Lower lobe of right lung (tissue), 2 donors: ENCODE data around the gene LRRC66. TPM values are rescaled to one million over a fixed set of nuclear protein-coding genes. Genes with fewer than 3 reads are reported as not detected.

Experiments
- ATAC-seq, 2 donors: fragments of 200-7000 bp; cut with Tn5 transposase; one replicate each; pipeline ENCODE4 v1.9.1; 2020 to 2022; ENCODE audit warnings: mild to moderate bottlenecking in 2 of 2, moderate library complexity in 2 of 2
- DNase-seq: peaks from one replicate; pipeline ENCODE4 v3.0.0-alpha.2; 2020
- H3K27ac ChIP-seq: fragments of 200-600 bp; one replicate; pipeline ENCODE4 v1.8.0; 2022
- H3K27me3 ChIP-seq: fragments of 200-600 bp; one replicate; pipeline ENCODE4 v1.8.0; 2022; ENCODE audit warnings: low read depth
- H3K36me3 ChIP-seq: fragments of 200-600 bp; one replicate; pipeline ENCODE4 v1.8.0; 2022; ENCODE audit warnings: mild to moderate bottlenecking
- H3K4me1 ChIP-seq: fragments of 200-600 bp; one replicate; pipeline ENCODE4 v1.8.0; 2022
- H3K4me3 ChIP-seq: fragments of 200-600 bp; one replicate; pipeline ENCODE4 v1.8.0; 2022; ENCODE audit warnings: mild to moderate bottlenecking
- H3K9me3 ChIP-seq: fragments of 200-600 bp; one replicate; pipeline ENCODE4 v1.8.0; 2022
- intact Hi-C: fragments of 100-400 bp; cut with DNase I; formaldehyde crosslinking; loops from one replicate; pipeline ENCODE4 v1.11.0; 2022
- total RNA-seq: library from RNA; stranded (reverse); fragmentation: NEBNext Ultra II Directional; extraction: Animal tissue kit (Norgen Biotek cat#: 25700); gene quantifications from one replicate; pipeline ENCODE4 v1.2.1, GENCODE V29; 2021
- TF ChIP-seq, protein P1 (sequence below): fragments of 200-600 bp; IDR thresholded peaks from one replicate; pipeline ENCODE4 v1.8.0; 2022; ENCODE audit warnings: antibody characterized with exemption, mild to moderate bottlenecking
- donor health status: DM: no; HTN: yes; CAD: no; lungs with severe emphysema.

Gene LRRC66
- total RNA-seq, 1 donor from 2014 or later = 0.21 TPM

- Histone ChIP-seq H3K36me3 (no peaks in the 10 kb centered on the region), H3K4me1 (no peaks in the 10 kb centered on the region), H3K27ac (no peak overlapping the region), H3K27me3 (no peaks in the 10 kb centered on the region), H3K9me3 (no peaks in the 10 kb centered on the region), H3K4me3 (no peak overlapping the region)
- DNase-seq = no peak
- TF ChIP-seq, protein P1, sequence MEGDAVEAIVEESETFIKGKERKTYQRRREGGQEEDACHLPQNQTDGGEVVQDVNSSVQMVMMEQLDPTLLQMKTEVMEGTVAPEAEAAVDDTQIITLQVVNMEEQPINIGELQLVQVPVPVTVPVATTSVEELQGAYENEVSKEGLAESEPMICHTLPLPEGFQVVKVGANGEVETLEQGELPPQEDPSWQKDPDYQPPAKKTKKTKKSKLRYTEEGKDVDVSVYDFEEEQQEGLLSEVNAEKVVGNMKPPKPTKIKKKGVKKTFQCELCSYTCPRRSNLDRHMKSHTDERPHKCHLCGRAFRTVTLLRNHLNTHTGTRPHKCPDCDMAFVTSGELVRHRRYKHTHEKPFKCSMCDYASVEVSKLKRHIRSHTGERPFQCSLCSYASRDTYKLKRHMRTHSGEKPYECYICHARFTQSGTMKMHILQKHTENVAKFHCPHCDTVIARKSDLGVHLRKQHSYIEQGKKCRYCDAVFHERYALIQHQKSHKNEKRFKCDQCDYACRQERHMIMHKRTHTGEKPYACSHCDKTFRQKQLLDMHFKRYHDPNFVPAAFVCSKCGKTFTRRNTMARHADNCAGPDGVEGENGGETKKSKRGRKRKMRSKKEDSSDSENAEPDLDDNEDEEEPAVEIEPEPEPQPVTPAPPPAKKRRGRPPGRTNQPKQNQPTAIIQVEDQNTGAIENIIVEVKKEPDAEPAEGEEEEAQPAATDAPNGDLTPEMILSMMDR = no peak
- intact Hi-C loops = no loop called here
- ATAC-seq = no peak
Observed at GRCh38 chr4:52012651-52013050, 7.5 kb downstream of the LRRC66 start.

GRCh38 chr4:52010986-52011385 is 9.2 kb downstream of the LRRC66 start:
- intact Hi-C loops = no loop called here
- no peak overlapping the region for H3K27ac ChIP-seq
- no peaks in the 10 kb centered on the region for H3K27me3 ChIP-seq
- DNase-seq (no peak), ATAC-seq (no peak)
- TF ChIP-seq, protein P1 = no peak
- no peaks in the 10 kb centered on the region for H3K4me1 ChIP-seq
- no peak overlapping the region for H3K4me3 ChIP-seq
- H3K9me3 ChIP-seq = no peaks in the 10 kb centered on the region
- no peaks in the 10 kb centered on the region for H3K36me3 ChIP-seq

DNA sequence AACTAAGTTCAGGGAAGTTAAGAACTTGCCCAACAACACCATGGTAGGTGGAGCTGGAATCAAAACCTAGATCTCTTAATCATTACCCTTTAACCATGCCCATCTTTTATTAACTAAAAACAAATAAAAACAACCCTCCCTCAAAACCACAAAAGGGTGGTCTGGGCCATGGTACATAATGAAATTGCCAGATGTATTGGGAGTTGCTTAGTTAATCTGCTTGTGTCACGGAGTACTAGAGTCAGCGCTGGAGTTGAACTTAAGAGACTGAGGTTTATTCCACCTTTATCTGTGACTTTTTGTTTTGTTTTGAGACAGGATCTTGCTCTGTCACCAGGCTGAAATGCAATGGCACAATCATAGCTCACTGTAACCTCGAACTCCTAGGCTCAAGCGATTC is 13.3 kb downstream of the LRRC66 start:
- H3K36me3 ChIP-seq = no peaks in the 10 kb centered on the region
- DNase-seq (no peak), ATAC-seq (no peak)
- H3K27ac ChIP-seq = no peak overlapping the region
- no peak overlapping the region for H3K4me3 ChIP-seq
- H3K4me1 ChIP-seq = no peaks in the 10 kb centered on the region
- no peaks in the 10 kb centered on the region for H3K27me3 ChIP-seq
- intact Hi-C loops = no loop called here
- TF ChIP-seq, protein P1 = no peak
- no peaks in the 10 kb centered on the region for H3K9me3 ChIP-seq

GRCh38 chr4:52005604-52006273 is 14.4 kb downstream of the LRRC66 start:
- intact Hi-C loops = no loop called here
- Histone ChIP-seq H3K27ac (no peak overlapping the region), H3K36me3 (no peaks in the 10 kb centered on the region), H3K4me1 (no peaks in the 10 kb centered on the region), H3K4me3 (no peak overlapping the region), H3K27me3 (no peaks in the 10 kb centered on the region), H3K9me3 (no peaks in the 10 kb centered on the region)
- TF ChIP-seq, protein P1 = no peak
- ATAC-seq = no peak
- DNase-seq = no peak

DNA sequence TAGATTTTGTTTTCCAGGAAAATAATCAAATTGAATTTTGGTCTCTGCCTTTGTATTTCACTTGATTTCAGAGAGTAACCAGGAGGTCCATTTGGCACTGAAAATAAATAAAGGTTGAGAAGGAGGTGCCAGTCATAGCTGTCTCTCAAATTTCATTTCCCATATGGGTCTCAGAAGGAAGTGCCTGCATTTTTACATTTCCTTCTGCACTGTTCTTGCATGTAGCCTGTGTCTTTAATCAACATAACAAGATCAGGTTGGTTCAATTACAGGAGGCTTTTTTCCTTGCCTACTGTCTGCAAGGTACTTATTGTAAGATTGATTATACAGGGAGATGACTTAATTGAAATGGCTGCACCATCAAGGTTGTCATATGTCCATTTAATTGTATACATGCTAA is 15.7 kb downstream of the LRRC66 start:
- H3K4me3 ChIP-seq = no peak overlapping the region
- intact Hi-C loops = no loop called here
- no peaks in the 10 kb centered on the region for H3K27me3 ChIP-seq
- H3K27ac ChIP-seq = no peak overlapping the region
- no peak for DNase-seq
- no peak for ATAC-seq
- H3K36me3 ChIP-seq = no peaks in the 10 kb centered on the region
- TF ChIP-seq, protein P1 = no peak
- no peaks in the 10 kb centered on the region for H3K4me1 ChIP-seq
- H3K9me3 ChIP-seq = no peaks in the 10 kb centered on the region
